ENCODE data around the gene RAB40AL.
A peak's percentile ranks its signal among the peaks of the same experiment; 100 is the strongest.
"Not testable (repeated sequence)": the region's sequence is repeated elsewhere in the genome, so short reads cannot be mapped to it uniquely, and the experiment has no call there.

RAB40AL gene, protein sequence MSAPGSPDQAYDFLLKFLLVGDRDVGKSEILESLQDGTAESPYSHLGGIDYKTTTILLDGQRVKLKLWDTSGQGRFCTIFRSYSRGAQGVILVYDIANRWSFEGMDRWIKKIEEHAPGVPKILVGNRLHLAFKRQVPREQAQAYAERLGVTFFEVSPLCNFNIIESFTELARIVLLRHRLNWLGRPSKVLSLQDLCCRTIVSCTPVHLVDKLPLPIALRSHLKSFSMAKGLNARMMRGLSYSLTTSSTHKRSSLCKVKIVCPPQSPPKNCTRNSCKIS

DNA sequence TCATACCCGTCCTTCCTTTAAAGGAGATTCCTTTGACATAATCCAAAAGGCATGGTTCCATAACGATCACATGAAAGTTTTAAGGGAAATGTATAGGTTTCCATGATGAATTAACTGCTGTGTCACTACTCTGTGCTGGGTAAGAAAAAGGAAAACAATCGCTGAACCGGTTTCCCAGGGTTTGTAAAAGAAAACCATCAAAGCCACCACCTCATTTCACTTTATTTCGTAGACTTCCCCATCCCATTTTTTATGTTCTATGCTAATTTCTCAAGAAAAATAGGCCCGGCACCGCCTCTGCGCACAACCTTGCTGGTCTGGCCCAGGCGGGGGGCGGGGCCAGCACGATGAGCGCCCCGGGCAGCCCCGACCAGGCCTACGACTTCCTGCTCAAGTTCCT lies at the start of gene RAB40AL:
Gene RAB40AL (plus strand): TSS at position 301 of the 400 bp plus-strand sequence. CDS start 47 bp downstream, at position 348.
- not testable (repeated sequence) for DNase-seq (ENCODE audit: low spot score)

DNA sequence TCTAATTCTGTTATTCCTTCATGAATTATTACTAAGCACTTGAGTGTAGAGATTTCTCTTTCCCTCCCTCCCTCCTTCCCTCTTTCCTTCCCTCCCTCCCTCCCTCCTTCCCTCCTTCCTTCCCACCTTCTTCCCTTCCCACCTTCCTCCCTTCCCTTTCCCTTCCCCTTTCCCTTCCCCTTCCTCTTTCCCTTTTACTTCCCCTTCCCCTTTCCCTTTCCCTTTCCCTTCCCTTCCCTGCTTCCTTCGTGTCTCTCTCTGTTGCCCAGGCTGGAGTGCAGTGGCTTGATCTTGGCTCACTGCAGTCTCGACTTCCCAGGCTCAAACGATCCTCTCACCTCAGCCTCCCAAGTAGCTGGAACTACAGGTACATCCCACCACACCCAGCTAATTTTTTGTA lies 49.4 kb upstream of the RAB40AL start:
- no peak for DNase-seq (ENCODE audit: low spot score)

DNA sequence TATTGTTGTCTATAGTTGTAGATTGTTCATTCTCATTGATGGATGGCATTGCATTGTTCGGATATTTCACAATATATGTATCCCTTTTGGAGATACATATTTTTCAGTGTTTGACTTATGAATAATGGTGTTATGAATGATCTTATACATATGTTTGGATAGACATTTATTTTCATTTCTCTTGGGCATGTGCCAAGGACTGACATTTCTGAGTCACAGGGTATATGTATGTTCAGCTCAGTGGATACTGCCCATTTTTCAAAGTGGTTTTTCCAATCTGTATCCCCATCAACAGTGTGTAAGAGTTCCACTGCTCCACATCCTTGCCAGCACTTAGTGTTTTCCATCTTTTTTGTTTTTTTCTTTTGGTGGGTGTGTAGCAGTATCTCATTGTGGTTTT lies 45.0 kb upstream of the RAB40AL start:
- DNase-seq (ENCODE audit: low spot score), result no peak

DNA sequence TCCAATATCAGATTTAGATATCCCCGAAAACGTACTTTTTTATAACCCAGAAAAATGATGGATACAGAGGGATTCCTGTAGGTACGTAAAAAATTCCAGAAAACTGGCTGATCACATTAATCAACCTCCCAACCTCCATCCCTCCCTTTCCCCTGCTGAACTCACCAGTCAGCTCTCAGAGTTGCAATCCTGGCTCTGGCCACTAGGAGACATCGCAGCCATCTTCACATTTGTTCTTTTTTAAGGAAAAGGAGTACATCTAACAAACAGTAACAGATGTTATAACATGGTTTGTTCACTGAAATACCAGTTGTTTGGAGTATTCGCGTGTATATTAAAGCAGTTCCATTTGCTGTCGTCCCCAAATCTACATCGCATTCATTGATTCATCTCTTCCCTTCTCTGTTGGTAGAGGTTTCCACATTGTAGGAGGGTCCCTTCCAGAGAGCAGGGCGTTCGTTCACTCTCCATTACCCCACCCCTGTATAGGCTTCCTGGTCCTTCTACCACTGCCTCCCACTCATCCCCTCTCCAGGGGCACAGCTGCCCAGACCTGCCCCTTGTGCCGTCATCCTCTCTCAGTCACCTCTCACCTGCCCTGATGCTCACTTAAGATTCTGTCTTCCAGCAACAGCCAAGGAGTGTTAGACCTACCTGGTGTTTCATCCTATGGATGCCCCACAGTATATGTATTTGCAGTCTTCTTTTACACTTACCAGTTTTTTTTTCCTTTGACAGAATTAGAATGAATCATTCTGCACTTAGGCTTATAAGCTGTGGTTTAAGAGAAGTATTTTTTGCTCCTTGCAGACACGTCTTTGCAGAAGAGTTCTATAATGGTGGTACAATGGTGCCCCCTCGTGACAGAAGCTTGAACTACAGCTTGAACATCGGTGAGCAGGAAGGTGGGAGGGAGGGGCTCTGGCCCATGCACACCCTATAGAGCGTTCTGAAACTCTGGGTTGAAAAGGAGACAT lies 36.8 kb upstream of the RAB40AL start:
- DNase-seq (ENCODE audit: low spot score), result peak; percentile 50

DNA sequence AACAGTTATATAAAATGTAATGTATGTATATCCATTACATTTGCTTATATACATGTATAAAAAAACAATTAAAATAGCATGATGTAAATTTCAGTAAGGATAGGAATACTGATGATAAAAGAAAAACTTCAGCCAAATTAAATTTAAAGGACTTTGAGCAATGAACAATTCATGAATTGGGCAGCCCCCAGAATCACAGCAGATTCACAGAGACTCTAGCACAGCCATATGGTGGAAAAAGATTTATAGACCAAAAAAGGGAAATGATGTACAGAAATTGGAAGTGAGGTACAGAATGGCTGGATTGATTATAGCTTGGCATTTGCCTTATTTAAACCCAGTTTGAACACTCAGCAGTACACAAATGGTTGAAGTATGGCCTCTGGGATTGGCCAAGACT lies 34.7 kb upstream of the RAB40AL start:
- no peak for DNase-seq (ENCODE audit: low spot score)

DNA sequence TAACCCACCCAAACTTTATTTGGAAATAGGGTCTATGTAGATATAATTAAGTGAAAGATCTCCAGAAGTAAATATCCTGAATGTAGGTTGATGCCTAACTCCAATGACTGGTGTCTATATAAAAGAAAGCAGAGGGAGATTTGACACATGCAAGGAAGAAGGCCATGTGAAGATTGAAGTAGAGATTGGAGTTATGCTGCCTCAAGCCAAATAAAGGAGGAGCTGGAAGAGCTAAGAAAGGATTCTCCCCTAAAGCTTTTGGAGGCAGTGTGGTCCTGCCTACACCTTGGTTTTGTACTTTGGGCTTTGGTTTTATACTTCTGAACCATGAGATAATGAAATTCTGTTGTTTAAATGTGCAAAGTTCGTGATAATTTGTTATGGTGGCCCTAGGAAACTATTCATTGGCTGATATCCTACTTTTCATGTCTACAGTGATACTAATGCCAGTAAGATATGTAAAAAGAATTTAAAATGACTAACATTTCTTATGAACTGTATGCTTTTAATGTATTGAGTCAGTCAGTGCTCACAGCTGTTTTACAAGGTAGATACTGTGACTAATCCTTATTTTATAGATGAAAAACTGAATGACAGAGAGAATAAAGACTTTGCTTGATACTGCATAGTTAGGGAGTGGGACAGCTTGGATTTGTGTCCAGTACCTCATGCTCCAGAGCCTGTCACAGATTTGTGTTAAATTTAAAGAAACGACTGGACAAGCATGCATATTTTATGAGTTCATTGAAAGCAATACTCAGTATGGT lies 5.9 kb upstream of the RAB40AL start:
- DNase-seq (ENCODE audit: low spot score), result no peak

DNA sequence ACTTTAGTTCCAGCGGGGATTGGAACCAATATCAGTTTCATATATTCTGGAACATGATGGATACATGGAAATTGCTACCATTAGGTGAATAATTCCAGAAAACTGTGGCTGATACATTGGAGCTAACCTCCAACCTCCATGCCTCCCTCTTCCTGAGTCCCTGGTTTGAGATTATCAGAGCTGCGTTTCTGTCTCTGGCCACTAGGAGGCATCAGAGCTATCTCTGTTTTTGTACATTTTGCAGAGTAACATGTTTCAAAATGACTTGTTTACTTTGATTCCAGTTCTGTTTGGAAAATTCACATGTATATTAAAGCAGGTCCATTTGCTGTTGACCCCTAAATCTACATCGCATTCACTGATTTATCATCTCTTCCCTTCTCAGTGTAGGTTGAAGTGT lies 2.4 kb upstream of the RAB40AL start:
- peak; percentile 13 for DNase-seq (ENCODE audit: low spot score)

DNA sequence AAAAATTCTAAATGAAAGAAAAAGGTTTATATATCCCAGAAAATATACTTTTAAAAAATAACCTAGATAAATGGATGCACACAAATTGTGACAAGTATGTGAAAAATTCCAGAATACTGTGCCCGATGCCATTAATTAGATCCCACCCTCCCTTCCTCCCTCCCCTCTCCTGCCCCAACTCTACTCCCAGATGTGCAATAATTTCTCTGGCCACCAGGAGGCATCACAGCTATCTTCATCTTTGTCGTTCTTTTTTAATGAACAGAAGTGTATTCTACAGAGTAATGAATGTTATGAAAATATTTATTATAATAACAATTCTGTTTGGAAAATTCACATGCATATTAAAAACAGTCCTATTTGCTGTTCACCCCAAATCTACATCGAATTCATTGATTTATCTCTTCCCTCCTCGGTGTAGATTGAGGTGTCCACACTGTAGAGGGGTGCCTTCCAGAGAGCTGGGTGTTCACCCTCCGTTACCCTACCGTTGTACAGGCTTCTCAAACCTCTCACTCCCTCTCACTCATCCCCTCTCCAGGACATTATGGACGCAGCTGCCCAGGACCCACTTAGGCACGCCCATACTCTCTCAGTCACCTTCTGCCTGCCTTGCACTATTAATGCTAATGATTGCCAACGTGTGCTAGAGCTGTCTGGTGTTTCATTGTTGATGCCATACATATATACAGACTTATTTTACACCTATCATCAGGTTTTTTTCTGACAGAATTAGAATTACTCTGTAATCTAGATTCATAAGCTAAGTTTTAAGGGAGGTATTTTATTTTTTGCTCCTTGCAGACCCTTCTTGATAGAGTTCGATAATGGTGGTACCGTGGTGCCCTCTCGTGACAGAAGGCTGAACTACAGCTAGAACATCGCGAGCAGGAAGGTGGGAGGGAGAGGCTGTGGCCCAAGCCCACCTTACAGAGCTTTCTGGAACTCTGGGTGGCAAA lies 14.1 kb downstream of the RAB40AL start:
- DNase-seq (ENCODE audit: low spot score), result peak; percentile 31

DNA sequence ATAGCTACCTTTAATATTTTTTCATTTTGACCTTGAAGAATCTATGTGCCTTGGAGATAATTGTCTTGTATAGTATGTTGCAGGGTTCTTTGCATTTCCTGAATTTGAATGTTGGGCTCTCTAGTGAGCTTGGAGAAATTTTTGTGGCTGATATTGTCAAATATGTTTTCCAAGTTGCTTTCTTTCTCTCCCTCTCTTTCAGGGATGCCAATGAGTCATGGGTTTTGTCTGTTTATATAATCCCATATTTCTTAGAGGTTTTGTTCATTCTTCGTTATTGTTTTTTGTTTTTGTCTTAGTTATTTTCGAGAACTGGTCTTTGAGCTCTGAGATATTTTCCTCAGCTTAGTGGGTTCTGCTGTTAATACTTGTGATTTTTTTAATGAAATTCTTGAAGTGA lies 20.7 kb downstream of the RAB40AL start:
- no peak for DNase-seq (ENCODE audit: low spot score)

DNA sequence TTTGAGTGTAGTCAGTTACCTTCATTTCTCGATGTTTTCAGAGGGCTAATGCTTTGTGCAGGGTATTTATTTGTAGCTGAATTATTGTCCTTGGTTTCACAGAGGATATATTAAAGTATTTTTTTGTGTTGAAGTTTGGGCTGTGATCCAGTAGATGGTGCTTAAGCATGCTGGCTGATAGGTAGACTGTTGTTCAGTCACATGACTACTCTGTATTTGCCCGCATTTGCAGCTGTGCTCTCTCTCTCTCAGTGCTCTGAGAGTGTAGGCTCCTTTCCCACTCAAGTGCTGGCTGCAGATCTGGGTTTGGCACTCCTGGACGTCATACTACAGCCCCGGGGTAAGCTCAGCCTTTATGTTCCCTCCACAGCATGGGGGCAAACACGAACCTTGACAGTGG lies 21.7 kb downstream of the RAB40AL start:
- DNase-seq (ENCODE audit: low spot score), result no peak

DNA sequence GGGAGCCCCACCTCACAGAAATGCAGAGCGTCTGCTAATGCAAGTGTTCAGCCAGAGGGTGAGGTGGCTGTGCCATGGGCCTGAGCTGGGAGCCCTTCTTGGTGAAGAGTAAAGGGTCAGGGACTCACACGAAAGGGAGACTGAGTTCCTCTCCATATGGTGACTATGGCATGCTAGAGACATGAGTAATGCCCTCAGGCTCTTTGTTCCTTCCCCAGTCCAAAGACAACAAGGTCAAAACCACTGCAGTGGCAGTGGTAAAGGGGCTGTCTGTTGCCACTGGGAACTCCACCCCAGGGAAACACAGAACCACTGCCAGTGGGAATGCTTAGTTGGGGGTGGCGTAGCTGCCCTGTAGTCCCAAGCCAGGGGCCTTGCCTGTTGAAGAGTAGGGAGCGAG lies 22.4 kb downstream of the RAB40AL start:
- DNase-seq (ENCODE audit: low spot score), result no peak

DNA sequence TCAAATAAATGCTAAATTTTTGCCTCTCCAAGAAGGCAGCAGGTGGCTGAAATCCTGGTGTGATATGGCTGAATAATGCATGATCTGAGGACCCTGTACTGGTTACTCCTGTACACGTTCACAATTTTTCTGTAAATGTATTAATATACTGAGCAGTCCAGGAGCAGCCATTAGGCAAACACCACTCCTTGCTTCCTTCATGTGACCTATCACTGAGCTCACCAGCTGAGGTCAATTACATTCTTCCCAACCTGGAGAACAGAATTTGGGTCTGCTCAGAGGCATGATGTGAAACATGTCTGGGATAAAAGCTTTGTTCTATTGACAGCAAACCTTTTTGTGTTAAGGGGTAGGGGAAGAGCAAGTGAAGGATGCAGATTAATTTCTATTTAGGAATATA lies 26.9 kb downstream of the RAB40AL start:
- DNase-seq (ENCODE audit: low spot score), result no peak

DNA sequence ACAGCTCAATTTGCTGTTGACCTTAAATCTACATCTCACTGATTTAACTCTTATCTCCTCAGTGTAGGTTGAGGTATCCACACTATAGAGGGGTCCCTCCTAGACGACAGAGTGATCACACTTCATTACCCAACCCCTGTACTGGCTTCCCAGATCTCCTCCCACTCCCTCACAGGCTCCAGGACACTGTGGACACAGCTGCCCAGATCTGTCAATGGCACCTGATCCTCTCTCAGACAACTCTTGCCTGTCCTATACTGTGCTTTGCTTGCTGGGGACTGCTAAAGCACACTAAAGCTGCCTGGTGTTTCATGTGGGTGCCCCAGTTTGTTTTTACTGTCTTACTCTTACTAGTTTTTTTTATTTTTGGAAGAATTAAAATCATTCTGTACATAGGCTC lies 27.9 kb downstream of the RAB40AL start:
- no peak for DNase-seq (ENCODE audit: low spot score)

DNA sequence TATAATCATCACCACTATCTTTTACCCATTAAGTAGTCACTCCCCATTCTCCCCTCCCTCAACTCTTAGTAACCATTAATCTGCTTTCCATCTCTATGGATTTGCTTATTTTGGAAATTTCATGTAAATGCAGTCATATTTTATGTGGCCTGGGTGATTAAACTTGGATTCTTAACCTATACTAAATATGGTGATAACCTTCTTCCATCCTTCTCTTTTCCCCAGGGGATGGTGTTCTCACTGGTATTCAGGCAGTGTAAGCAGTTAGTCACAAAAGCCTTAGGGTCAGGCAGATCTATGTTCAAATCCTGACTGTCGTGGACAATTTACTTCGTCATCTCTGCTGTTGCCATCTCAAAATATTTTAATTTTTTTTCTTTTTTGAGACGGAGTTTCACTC lies 29.6 kb downstream of the RAB40AL start:
- DNase-seq (ENCODE audit: low spot score), result no peak

DNA sequence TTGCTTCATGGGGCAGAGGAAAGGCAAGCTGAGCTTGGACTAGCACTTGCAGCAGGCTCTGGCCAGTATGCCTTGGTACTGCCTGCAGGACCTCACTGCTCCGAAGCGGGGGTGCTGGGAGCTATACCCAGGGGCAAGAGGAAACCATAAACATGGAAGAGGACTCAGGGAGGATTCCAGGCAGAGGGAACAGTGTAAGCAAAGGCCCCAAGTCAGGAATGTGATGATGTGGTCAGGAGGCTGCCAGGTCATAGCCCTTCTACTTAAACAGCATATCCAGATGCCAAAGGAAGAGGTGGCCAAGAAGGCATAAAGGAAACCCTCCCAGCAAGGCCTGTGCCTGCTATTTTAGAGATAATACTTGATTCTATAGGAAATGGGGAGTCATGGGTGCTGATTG lies 31.1 kb downstream of the RAB40AL start:
- DNase-seq (ENCODE audit: low spot score), result no peak

DNA sequence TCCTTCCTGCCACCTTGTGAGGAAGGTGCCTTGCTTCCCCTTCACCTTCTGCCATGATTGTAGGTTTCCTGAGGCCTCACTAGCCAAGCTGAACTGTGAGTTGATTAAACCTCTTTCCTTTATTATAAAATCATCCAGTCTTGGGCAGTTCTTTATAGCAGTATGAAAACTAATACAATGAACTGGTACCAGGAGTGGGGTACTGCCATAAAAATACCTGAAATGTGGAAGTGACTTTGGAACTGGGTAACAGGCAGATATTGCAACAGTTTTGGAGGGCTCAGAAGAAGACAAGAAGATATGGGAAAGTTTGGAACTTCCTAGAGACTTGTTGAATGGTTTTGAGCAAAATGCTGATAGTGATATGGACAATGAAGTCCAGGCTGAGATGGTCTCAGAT lies 34.5 kb downstream of the RAB40AL start:
- DNase-seq (ENCODE audit: low spot score), result not testable (repeated sequence)

DNA sequence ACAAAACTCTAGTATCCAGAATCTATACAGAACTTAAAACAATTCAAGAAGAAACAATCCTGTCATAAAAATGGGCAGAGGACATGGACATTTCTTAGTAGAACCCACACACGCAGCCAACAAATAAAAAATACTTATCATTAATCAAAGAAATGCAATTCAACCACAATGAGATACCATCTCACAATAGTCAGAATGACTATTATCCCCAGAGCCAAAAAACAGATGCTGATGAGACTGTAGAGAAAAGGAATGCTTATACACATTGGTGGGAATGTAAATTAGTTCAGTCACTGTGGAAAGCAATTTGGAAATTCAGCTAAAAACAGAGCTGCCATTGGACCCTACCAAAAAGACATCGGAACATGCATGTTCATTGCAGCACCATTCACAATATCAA lies 37.9 kb downstream of the RAB40AL start:
- DNase-seq (ENCODE audit: low spot score), result no peak

DNA sequence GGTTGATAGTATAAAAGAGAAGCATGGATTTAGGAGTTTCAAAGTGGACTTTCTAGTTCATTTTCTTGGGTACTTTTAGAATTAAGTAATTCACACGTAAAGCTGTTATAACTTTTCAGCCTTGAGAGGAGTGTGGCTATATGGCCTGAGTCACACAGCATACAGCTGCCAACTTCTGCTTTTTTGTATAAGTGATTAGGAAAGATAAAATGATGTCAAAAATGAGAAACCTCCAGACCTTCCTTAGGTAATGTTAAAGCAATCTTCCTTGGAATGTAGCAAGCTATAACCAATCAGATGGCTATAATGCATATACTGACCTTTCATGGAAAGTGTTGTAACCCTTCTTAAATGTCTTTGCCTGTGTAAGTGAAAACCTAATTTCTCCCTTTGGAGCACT lies 39.2 kb downstream of the RAB40AL start:
- no peak for DNase-seq (ENCODE audit: low spot score)

DNA sequence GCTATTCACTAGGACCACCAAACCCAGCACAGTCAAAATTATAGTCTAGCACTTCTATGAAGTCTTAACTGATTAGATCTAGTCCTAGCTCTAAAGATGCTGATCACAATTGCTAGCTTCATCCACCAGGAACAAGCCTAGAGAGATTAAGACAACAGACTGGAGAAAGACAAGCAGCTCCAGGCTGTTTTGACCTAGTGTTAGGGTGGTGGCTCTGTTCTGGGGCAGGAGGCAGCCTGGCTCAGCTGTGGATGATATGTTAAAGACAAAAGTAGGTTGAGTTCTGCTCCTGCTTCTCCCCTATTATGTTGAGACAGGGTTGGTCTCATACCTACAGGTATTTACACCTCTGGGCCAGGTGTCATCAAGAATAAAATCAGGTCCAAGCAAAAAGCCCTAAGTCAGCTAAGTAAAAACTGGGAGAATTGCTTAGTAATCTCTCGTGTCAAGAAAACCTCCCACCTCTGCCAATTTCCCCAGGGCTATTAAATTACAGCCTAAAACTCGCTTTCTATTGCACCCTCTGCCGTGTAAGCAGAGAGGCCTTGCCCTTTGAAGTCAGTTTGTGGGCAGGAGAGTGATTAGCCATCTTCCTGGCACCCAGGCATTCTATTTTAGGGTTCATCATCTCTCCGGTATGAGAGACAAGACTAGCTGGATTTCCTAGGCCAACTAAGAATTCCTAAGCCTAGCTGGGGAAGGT lies 39.9 kb downstream of the RAB40AL start:
- DNase-seq (ENCODE audit: low spot score), result no peak

DNA sequence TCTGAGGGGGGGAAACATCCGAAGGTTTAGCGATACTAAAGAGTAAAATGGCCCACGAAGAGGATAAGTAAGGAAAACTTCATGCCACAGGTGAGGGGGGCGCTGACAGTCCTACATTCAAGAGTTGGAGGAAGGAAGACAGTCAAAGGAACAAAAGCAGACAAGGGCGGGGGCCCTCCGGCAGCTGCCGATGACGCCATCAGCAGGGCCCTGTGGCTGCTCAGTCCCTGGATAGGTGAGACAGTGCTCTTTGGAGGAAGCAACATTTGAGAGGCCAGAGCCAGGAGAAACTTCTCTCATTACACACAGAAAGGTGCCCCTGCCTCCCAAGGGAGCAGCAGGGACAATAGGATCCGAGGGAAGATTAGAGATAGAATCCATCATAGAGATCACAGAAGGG lies 41.5 kb downstream of the RAB40AL start:
- DNase-seq (ENCODE audit: low spot score), result no peak

DNA sequence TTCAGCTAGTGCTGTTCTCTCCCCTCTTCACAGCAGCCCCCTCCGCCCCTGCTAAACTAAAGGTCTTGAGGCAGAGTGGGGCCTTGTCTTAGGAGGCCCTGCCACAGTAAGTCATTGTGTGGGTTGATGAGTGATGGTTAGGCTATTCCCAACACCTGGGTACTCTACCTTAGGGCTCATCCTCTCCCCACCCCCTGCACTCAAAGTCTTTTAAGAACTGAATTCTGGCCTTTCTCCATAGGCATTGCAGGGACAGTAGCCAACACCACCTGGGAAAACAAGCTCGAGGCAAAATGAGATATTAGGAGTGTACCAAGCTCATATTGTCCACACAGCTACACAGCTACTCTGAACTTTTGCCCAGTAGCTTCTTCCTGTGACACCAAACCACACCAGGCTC lies 42.5 kb downstream of the RAB40AL start:
- no peak for DNase-seq (ENCODE audit: low spot score)

Measured in CD4-positive, alpha-beta T cell treated with Interleukin-6 at 100 ng/mL for 8 hours (primary cell).